Activated CD4-positive, alpha-beta T cell treated with anti-CD3 and anti-CD28 coated beads, Interleukin-2, amount 50 U/mL, for 24 hours (primary cell): ENCODE results near the gene KRT40.
"Not testable (repeated sequence)": the region's sequence is repeated elsewhere in the genome, so short reads cannot be mapped to it uniquely, and the experiment has no call there.

ENCODE experiments used
- DNase-seq, 2 donors: peaks; one replicate each; pipeline ENCODE4 v3.0.0-alpha.2; 2020; ENCODE audit warnings: low read depth in 1 of 2, low spot score in 1 of 2

Gene KRT40

DNA sequence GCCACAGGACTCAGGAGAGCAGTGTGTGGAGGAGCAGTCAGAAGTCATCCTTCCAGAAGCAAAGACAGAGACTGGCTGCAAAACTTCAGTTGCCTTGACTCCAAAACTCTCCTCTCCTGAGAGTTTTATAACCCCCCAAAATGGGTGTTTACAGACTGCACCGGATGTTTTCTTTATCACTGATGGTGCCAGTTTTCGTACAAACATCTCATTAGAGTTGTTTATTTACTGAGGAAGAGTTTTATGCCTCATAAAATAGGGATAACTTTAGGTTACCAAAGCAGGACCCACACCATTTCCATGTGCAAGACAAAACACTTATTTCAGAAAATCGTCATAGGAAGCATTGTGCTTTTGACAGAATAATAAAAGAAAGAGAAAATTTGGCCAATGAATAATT is at the start of gene KRT40:
KRT40 (minus strand) TSS at position 101 of the 400 bp plus-strand sequence; CDS start at position 48, 53 bp downstream.
- DNase-seq = no peak

DNA sequence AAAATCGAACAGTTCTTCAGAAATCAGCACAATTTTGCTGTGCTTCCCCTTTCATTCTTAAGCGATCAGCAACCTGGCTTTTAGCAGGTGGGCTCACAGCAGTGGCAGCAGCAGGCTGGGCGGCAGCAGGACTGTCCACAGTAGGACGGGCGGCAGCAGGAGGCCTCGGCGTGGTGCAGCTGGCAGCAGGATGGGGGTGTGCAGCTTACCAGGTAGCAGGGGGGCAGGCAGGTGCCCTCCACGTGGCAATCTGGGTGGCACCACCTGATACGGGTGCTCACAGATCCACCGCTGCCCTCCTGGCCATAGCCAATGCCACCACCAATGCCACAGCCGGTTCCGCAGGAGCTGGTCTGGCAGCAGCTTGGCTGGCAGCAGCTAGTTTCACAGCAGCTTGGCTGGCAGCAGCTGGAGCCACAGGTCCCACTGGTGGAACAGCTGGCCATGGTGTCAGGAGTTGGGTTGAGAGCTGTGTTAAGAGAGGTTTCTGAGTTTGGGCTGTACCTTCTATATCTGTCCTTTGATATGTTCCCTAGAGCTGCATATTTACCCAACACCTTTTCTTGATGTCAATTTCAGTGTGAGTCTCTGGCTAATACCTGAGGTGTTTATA is 45.6 kb upstream of the KRT40 start, which contains the start of gene KRTAP1-4:
KRTAP1-4 (minus strand) TSS at position 563 of the 613 bp plus-strand sequence; CDS start at position 446, 117 bp downstream.
- no peak for DNase-seq

DNA sequence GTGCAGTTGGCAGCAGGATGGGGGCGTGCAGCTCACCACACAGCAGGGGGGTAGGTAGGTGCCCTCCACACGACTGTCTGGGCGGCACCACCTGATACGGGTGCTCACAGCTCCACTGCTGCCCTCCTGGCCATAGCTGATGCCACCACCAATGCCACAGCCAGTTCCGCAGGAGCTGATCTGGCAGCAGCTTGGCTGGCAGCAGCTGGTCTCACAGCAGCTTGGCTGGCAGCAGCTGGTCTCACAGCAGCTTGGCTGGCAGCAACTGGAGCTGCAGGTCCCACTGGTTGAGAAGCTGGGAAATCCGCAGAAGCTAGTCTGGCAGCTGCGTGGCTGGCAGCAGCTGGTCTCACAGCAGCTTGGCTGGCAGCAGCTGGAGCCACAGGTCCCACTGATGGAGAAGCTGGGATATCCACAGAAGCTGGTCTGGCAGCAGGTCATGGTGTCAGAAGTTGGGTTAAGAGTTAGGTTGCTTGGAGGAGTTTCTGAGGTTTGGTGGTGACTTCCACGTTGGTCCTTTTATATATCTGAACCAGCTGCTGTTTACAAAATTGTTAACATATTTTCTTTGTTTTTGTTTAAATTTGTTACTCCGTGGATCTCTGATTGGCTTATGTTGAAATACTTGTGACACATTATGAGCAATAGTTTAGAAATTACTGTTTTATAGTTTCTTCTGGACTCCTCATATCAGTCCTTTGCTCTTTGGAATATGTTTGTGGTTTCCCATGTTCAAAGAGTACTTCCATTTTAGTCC is 42.8 kb upstream of the KRT40 start, which contains the start of gene KRTAP1-5:
KRTAP1-5 (minus strand) TSS at position 494 of the 757 bp plus-strand sequence; CDS start at position 441, 53 bp downstream.
- DNase-seq = no peak

DNA sequence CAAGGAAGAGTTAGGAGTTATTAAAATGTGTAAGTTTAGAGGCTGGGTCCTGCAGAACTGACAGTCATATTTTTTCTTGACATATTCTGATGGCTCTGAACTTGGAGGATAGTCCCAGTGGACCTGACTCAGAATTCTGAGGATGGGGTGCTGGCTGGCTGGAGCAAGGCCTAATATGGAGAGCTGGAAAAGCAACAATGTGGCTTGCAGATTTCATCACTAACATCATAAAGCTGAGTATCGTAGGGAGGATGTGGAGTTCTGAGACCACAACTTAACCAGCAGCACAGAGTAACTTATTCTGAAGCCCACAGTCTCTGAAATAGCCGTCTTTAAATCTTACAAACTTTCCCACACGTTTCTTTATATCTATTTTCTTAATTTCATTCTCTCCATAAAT is 40.6 kb upstream of the KRT40 start:
- no peak for DNase-seq

DNA sequence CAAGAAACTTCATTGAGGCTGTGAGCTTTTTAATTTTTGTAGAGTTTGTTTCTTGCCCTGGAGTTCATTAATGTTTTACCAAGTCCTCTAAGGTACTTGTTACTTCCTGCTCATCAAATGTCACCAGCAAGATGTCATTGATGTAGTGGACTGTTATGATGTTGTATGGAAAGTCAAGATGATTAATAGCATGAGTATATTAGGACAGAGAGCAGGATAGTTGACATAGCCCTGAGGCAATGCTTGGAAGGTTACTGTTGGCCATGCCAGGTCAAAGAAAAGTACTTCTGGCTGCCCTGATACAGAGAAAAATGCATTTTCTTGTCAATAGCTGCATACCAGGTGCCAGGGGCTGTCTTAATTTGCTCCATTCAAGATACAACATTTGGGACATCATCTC is 36.2 kb upstream of the KRT40 start:
- DNase-seq = no peak

DNA sequence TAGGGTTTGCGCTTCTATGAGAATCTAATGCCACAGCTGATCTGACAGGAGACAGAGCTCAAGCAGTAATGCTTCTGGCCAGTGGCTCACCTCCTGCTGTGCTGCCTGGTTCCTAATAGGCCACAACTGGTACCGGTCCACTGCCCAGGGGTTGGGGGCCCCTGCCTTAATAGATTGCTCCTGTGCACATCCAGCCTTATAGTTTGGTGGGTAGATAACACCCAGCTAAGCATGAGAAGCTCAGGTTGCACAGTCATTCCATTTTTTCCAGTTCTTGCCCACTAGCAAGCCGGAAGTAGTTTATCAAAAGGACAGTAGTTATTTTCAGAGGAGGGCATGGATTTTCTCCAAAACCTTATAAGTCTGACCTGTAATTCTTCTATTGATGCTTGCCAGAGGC is 35.3 kb upstream of the KRT40 start:
- DNase-seq = no peak

DNA sequence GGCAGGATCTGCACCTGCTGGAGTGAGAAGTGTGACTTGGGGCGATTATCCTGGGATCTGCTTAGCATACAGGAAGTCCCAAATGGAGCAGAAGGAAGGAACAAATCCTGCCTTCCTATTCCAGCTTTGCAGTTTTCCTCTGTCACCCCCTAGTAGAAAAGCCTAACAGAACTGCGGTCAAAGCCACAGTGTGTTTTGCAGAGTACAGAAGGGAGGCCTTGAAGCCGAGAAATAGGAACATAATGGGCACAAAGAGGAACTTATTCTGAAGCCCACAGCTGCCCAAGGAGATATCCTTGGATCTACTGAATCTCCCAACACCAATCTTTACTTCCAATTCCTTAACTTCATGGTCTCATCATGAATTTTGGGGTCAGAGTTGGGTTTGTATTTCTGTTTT is 34.4 kb upstream of the KRT40 start:
- DNase-seq = no peak

DNA sequence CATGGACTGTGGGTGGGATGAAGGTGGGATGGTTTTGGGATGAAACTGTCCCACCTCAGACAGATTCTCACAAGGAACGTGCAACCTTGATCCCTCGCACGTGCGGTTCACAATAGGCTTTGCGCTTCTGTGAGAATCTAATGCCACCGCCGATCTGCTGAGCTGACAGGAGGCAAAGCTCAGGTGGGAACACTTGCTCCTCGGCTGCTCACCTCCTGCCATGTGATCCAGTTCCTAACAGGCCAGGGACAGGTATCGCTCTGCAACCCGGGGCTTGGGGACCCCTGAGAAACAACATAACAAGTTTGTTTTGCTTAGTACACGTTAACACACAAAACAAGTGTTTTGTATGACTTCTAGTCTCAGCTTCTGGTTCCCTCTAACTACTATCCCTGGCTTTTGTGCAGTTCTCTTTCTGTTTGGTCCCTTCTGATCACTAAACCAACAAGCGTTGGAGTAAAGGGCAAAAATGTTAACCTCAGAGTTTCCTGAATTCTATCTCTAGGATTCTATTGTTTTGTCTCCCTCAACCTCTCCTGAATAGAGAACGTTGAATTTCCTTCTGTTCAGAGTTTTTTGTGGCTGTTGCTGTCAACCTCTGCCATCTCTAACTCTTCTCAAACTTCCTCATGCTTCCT is 32.6 kb upstream of the KRT40 start:
- no peak for DNase-seq

DNA sequence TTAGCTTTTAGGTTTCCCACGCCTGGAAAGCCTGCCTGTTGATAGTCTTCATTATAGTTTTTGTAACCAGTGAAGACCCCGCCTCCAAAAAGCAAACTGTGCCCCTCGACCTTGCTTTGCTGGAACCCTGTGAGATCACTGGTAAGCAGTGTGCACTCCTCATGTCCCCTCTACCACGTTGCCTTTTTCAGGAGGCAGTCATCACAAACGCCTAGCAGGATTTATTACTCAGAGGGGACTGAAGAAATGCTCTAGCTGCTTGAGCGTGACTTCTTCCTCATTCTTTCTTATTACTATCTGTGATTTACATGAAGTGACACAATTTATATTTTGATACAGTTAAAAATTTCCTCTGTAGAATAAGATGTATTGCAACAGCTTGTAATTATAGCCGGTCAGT is 31.3 kb upstream of the KRT40 start:
- no peak for DNase-seq

DNA sequence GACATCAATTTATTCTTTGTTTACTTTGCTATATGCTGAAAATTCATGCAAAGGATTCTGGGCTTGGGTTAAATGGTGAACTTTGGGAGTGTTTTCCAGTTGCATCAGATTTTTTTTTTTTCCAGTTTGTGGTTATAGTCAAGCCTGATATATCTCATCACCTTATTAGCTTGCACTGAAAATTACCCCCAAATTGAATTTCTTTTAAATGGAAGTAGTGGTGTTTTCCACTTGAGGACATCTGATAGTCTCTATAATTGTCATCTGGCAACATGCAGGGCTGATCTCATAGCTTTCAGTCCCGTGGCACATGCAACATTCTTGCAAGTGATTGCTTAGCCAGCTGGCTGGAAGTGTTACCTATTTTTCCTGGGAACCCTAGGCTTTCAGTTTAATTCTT is 29.5 kb upstream of the KRT40 start:
- DNase-seq = no peak

DNA sequence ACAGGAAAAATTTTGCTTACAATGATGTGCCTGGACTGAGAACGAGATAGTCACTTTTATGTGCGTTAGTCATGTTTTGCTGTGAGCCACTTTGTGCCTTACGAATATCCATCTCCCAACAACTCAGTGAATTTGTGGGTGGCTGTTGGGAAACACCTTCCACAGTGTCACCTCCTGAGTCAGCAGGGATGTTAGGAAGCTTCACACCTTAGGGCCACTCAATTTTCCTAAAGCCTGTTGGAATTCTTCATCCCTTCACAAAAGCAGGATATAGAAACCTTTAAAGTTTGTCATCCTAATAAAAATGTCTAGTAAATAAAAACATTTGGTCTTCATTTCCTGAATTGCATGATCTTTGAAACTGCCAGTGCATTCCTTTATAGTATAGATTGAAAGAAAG is 29.1 kb upstream of the KRT40 start:
- no peak for DNase-seq

DNA sequence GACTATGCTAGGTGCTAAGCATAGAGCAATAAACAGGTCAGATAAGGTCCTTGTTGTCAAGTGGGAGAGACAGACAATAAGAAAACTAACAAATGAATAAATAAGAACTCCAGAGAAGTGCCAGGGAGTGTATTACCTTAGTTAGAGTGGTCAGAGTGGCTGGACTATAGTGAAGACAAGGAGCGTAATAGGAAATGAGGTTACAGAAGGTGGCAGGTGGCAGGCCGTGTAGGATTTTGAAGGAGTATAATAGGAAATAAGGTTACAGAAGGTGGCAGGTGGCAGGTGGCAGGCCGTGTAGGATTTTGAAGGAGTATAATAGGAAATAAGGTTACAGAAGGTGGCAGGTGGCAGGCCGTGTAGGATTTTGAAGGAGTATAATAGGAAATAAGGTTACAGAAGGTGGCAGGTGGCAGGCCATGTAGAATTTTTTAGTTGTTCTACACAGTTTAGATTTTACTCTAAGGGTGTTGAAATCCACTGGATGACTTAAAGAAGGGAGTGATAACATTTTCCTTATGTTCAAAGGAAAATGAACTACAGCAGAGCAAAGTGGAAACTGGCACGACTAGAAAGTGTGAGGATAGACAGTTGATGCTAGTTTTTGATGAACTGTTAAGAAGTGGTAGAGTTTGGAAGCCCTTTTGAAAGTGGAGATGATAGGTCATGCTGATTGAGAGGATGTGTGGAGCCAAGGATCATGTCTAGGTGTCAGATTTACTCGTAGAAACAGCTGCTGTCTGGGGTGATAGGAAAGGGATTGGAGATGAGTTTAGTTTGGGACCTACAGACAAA is 28.4 kb upstream of the KRT40 start:
- DNase-seq = no peak

DNA sequence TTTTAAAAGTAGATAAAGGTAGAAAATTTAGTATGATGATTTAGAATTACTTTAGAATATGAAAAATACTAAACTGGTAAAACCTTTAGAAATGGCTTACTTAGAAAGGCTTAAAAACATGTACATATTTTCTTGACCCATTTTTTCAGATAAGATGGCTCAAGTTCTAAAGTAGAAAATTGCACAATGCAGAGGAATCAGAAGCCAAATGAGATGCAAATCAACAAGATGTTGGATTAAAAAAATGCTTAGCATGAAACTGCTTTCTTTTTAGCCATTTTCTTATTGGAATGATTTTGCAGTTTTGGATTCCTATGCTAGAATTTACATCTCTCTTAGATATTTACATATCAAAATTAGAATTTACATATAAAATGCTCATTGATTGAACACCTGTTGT is 26.3 kb upstream of the KRT40 start:
- no peak for DNase-seq

DNA sequence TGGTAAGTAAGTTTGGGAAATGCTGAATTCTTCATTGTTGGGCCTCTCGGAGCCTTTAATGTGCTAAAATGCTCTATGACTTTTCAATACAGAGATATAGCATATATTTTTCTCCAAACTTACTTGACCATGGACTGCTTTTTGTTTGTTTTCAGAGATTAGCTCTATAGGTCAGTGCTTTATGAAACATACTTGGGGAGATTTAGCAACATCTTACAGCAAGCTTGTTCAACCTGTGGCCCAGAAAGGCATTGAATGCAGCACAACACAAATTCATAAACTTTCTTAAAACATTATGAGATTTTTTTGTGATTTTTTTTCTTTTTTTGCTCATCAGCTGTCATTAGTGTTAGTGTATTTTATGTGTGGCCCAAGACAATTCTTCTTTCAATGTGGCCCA is 25.8 kb upstream of the KRT40 start:
- DNase-seq = no peak

DNA sequence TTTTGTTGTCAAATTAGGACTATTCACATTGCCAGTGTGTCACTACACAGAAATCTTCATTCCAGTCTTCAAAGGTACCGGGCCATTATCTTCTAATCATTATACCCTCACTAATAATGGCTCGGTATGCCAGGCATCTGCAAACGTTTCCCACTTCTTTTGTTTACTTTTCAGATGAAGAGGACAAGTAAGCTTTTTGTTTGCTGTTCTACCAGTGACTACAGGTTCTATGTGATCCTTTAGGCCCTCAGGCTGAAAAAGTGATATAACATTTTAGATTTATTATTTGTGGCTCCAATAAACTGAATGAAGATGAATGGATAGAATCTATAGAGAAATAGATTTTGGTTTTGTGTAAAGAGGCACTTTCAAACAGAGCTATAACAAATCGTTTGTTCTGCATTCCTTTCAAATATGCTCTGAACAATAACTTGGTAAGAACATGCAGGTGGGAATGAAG is 25.2 kb upstream of the KRT40 start:
- no peak for DNase-seq

DNA sequence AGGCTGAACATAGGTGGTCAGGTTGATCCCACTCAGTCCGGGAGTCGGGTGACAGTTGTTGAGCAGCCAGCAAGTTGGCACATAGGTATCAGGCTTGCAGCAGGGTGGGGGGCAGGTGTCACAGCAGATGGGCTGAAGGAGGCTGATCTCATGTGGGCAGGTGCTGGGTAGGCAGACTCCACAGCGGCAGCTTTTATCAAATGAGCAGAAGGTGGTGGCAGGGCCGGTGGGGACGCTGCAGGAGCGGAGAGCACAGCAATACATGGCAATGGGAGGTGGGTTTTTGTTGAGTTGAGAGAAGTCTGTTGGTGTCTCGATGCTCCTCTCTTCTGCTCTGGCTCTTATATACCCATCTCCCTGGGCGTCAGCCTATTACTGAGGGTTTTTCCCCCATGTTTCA is 24.7 kb upstream of the KRT40 start, which contains the start of gene KRTAP3-1:
KRTAP3-1 (minus strand) TSS at position 318 of the 400 bp plus-strand sequence; CDS start at position 264, 54 bp downstream.
- DNase-seq = no peak

DNA sequence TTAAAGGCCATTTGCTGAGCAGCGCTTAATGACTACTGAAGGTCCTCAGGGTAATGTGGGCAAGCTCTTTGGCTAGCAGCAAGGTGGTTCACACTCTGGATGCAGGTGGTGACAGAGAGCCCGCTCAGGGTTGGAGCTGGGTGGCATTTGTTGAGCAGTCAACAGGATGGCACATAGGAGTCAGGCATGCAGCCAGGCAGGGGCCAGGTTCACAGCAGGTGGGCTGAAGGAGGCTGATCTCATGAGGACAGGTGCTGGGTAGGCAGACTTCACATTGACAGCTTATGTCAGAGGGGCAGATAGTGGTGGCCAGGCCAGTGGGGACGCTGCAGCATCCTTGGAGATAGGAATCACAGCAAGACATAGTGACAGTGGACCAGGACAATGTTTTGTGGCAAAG is 20.3 kb upstream of the KRT40 start:
- DNase-seq = no peak

DNA sequence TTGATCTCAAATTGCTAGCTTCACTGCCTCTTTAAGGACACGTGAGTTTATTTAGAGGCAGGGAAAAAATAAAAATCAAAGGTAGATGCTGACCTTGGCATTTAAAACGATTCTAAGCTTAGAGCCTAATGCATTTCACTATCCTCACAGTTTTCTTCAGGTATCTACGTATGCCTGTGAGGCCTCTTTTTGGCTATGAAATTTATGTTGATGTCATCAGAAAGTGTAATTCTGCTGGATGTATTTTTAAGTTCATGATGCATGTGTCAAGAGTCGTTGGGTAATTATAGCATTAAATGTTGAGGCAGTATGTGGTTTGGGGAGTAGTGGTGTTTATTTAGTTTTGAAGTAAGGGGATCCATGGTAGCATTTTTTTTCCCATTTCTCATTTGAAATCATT is 19.8 kb upstream of the KRT40 start:
- no peak for DNase-seq

DNA sequence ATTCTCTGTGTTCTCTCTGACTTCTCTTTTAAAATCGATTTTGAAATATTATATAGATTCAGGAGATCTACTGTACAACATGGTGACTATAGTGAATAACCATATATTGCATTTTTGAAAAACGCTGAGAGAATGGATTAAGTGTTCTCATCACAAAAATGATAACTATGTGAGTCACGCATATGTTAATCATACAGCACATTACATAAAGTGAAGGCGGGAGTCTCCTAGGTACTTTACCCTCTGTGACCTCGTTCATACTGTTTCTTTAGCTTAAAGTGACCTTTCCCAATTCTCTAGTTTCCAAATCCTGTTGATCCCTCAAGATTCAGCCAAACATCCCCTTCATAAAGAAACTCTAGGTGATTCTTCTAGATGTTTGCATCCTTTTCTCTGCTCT is 18.7 kb upstream of the KRT40 start:
- no peak for DNase-seq

DNA sequence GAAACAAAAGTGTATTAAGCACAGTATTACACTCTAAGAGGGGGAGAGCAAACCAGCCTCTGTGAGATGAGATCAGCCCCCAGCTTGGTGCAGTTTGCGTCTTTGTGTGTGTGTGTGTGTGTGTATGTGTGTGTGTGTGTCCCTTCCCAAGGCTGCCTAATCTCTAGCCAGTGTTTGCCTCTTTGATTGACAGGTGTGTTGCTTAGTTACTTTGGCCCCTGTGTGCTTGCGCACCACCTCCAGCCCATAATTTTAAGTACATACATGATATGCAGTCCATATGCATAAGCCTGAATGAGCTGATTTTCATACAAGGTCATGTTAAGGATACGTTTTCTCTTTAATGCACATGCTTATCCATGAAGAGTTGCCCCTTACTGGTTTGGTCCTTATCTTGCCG is 17.7 kb upstream of the KRT40 start:
- no peak for DNase-seq

DNA sequence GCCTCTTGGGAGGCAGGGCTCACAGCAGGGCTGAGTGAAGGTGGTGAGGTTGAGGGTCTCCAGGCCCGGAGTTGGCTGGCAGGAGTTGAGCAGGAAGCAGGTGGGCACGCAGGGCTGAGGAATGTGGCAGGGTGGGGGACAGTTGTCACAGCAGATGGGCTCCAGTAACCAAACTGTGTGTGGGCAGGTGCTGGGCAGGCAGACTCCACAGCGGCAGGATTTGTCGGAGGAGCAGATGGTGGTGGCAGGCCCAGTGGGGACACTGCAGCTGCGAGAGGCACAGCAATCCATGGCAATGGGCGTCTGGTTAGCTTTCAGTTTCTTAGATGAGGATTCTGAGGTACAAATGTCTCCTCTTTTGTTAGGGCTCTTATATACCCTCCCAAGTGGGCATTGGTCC is 15.4 kb upstream of the KRT40 start, which contains the start of gene KRTAP3-2:
KRTAP3-2 (minus strand) TSS at position 344 of the 400 bp plus-strand sequence; CDS start at position 291, 53 bp downstream.
- DNase-seq = not testable (repeated sequence)
